NCI-H524 (cell line): ENCODE results near the gene ARMC8.

Experiments
- DNase-seq, 2 experiments: peaks; one replicate each; lab custom pipeline; 2025; lab: John Stamatoyannopoulos, UW

Gene ARMC8

GRCh38 chr3:138245026-138245425, 57.9 kb downstream of the ARMC8 start:
- no peak for DNase-seq

DNA sequence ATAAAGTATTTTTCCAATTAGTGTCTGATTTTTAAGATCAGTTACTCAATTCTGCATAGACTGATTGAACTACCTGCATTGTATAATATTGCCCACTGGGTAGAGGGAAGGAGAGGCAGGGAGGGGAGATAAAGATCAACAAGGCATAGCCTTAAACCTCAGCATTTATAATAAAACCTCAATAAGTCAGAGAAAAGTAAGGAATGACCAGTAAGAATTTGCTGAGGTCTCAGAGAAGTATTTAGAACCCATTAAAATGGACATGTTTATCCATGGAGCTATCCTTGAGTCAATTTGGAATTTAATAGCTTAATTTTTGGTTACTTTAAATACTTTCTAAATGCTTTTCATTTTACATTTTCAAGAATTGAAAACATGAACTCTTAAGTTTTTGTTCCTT, 62.5 kb downstream of the ARMC8 start:
- no peak for DNase-seq

- DNase-seq: no peak
These were observed 66.5 kb downstream of the ARMC8 start for GRCh38 chr3:138253609-138254008.

DNA sequence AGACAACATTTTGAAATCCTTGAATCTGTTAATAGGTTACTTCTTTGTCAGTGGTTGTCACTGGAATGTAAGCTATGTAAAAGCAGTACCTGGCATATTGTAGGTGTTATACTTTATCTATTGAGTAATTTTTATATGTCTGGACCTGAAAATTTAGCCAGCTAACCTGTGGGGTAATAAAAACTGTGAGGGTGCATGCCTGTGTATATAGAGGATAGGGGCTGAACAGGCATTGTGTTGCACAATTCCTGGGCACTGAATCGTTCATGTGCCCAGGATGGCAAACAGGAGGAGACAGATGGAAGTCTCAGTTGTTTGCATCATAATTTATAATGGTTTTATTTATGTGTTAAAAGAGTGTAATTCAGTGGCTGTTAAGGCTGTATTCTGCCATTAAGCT, 67.1 kb downstream of the ARMC8 start:
- DNase-seq: no peak

- DNase-seq: no peak
These were observed 68.9 kb downstream of the ARMC8 start for GRCh38 chr3:138256022-138256421.

DNA sequence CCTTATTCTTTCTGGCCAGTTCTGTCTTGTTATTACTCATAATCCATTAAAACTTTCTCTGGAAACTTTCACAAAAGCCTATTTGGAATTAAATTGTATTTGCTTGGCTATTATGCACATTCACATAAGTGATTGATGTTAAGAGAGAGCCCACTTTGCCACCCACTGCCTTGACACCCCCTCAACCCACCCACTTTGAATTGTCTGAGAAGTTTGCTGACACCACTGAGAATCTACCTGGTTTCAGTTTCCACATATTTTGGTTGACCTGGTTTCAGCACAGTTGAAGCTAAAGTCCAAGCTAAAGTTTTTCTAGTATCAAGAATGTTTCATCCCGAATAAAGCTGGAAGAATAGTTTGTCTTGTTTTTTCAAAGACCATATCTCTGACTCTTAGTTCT, 70.9 kb downstream of the ARMC8 start:
- no peak for DNase-seq

GRCh38 chr3:138259126-138259525, 72.0 kb downstream of the ARMC8 start:
- no peak for DNase-seq

GRCh38 chr3:138260611-138261010, 73.5 kb downstream of the ARMC8 start:
- DNase-seq: no peak

- DNase-seq: no peak
These were observed 76.0 kb downstream of the ARMC8 start for GRCh38 chr3:138263104-138263503.

DNA sequence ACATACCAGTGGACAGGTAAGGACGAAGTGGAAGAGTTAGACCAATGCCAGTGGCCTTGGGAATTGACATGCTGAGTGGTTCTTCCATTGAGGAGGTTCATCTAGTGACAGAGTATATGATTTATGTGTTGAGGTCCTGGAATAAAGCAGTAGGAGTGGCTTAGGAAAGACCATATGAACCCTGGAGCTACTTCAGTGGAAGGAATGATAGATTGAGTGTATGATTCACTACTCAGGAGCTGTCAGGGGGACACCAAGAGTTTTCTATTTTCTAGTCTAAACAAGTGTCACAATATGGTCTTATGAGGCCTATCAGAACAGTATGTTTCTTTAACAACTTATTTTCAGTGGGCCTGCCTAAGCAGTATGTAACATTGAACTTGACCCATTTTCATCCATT, 78.6 kb downstream of the ARMC8 start:
- DNase-seq: no peak

DNA sequence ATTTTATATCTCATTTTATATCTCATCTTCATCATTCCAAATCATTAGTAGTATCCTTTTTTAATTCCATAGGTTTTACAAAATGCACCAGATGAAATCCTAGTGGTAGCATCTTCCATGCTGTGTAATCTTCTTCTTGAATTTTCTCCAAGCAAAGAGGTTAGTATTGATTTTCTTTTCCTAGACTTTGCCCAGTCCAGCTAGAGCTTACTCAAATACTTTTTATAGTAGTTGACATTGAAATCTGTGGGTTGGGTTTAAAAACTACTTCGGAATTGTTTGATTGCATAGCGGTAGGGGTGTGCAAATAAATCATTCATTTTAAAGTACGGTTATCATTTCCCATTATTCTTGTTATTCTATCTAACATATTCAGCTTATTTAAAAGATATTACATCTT, 80.0 kb downstream of the ARMC8 start:
- no peak for DNase-seq

DNA sequence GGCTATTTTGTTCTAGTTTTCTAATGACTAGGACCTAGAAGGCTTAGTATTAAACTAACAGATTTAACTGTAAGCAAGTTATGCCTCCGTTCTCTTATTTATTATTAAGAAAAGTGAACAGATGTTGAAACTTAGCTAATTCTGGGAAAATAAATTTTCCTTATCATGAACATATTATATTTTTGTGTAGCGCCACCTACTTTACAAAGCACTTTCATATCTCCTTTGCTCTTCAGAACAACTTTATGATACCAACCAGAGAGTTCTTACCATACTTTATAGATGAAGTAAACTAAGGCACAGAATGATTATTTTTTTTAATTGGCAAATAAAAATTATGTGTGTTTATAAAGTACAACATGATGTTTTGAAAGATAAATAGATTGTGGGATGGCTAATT, 83.1 kb downstream of the ARMC8 start:
- DNase-seq: no peak

- DNase-seq: no peak
These were observed 84.2 kb downstream of the ARMC8 start for GRCh38 chr3:138271189-138271794.

GRCh38 chr3:138281561-138281960, 94.5 kb downstream of the ARMC8 start:
- no peak for DNase-seq

DNA sequence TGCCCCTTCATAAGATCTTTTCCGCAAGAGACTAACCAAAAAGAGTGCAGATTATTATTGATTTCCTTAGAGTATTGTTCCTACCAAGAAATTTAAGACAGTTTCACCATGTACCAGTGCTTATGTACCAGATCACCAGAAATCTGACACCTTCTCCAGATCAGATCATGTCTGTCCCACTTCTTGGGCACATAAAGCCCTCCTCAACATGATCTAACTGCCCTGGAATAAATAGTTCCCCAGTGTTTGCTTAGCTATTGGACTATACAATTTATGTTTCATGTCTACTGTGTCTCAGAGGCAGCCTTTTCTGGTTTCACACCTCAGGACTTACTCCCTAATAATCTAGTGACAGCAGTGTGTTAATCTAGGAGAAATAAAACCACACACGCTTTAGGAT, 95.7 kb downstream of the ARMC8 start:
- DNase-seq: no peak

DNA sequence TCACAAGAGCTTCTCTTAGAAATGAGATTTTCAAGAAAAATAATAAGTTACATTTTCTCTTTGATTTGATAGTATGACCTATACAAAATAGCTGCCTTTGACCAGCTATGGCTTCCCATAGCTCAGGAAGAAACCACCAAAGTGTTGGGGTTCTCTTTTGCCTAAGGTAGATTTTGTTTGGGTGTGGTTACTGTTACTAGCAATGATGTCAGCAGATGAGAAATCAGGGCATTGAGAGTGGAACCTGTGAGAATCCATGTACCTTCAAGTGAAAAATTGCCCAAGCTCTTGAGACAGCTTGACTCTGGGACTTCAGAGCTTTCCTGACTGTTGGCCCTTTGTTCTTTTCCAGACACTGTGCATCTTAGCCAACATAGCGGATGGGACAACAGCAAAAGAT, 97.0 kb downstream of the ARMC8 start:
- DNase-seq: no peak

GRCh38 chr3:138284957-138285477, 97.9 kb downstream of the ARMC8 start:
- no peak for DNase-seq

DNA sequence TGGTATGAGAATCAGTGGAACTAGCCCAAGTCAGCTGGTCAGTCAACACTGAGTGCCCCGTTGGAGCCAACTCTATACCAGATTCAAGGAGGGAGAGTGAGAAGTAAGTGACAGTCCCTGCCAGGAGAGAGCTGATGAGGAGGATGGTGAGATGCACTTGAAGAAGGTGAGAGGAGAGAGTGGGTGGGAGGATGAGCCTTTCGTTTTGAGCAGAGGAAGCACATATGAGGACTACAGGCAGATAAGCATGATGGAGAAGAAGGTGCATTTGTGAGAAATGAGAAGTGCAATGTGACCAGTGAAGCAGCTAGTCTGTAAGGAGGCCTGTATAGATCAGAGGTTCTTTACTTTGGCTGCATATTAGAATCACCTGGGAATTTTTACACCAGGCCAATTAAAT, 102.2 kb downstream of the ARMC8 start:
- no peak for DNase-seq

DNA sequence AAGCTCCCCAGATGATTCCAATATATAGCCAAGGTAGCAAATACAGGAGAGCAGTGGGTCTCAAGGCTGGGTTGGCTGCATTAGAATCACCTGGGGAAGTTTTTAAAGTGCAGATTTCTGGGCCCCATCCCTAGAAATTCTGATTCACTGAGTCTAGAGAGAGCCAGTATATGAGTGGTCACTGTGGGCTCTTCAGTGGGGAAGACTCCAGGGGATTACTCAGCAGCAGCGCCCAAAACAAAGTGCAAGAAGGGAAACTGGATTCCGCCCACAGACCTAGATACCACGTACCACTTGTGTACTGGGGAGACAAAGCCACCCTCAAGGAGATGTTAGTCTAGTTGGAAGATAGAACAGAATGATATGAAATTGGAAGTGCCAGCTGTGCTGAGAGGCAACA, 102.6 kb downstream of the ARMC8 start:
- no peak for DNase-seq

- no peak for DNase-seq
These were observed 109.5 kb downstream of the ARMC8 start for GRCh38 chr3:138296639-138297038.

GRCh38 chr3:138297059-138297607, 110.0 kb downstream of the ARMC8 start:
- DNase-seq: no peak

GRCh38 chr3:138297876-138298275, 110.8 kb downstream of the ARMC8 start:
- DNase-seq: no peak

GRCh38 chr3:138300647-138301046, 113.5 kb downstream of the ARMC8 start:
- no peak for DNase-seq

DNA sequence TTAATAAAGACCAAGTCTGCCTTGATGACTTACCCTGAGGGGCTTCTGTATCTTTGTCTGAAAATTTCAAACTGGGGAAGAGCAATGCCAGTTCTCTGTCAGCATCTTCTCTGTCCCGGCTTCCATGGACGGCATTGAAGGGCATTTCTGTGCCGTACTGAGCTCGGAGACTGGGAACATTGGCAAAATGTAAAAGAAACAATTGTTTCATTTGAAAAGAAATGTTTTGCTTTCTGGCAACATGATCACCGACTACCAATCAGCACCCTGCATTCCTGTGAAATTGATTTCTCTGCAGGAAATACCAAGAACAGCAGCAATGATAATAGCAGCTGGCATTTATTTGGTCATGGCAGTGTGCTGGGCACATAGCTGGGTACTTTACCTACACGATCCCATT, 116.4 kb downstream of the ARMC8 start:
- no peak for DNase-seq
